NCI-H774 (cell line): Measurements from ENCODE around the gene OFD1.
A peak's percentile ranks its signal among the peaks of the same experiment; 100 is the strongest.

ENCODE experiments used
- DNase-seq: peaks from one replicate; lab custom pipeline; 2025; lab: John Stamatoyannopoulos, UW

OFD1 gene

GRCh38 chrX:13755254-13755653 is 20.7 kb downstream of the OFD1 start:
- no peak for DNase-seq

- DNase-seq = no peak
Observed at GRCh38 chrX:13756381-13756780, 21.8 kb downstream of the OFD1 start.

- DNase-seq = no peak
Observed at GRCh38 chrX:13759152-13759718, 24.7 kb downstream of the OFD1 start.

GRCh38 chrX:13760426-13760825 is 25.9 kb downstream of the OFD1 start:
- DNase-seq = no peak

- DNase-seq = no peak
Observed at GRCh38 chrX:13761606-13762414, 27.3 kb downstream of the OFD1 start.

- DNase-seq = no peak
Observed at GRCh38 chrX:13763489-13763888, 28.9 kb downstream of the OFD1 start.

GRCh38 chrX:13764281-13764680 is 29.7 kb downstream of the OFD1 start:
- DNase-seq = no peak

- DNase-seq = no peak
Observed at GRCh38 chrX:13764765-13765164, 30.2 kb downstream of the OFD1 start.

- no peak for DNase-seq
Observed at GRCh38 chrX:13768939-13769338, 34.4 kb downstream of the OFD1 start.

GRCh38 chrX:13770013-13770535 is 35.5 kb downstream of the OFD1 start:
- peak; percentile 14 for DNase-seq

GRCh38 chrX:13774696-13775095 is 40.1 kb downstream of the OFD1 start:
- DNase-seq = no peak

GRCh38 chrX:13775837-13776236 is 41.3 kb downstream of the OFD1 start:
- no peak for DNase-seq

GRCh38 chrX:13776387-13776786 is 41.8 kb downstream of the OFD1 start:
- DNase-seq = no peak

GRCh38 chrX:13778916-13779315 is 44.4 kb downstream of the OFD1 start:
- DNase-seq = no peak

GRCh38 chrX:13780868-13781427 is 46.4 kb downstream of the OFD1 start:
- DNase-seq = no peak

- DNase-seq = no peak
Observed at GRCh38 chrX:13786048-13786447, 51.5 kb downstream of the OFD1 start.

- DNase-seq = no peak
Observed at GRCh38 chrX:13790206-13791131, 55.9 kb downstream of the OFD1 start.

GRCh38 chrX:13791145-13791544 is 56.6 kb downstream of the OFD1 start:
- no peak for DNase-seq

- DNase-seq = no peak
Observed at GRCh38 chrX:13791559-13791958, 57.0 kb downstream of the OFD1 start.

- no peak for DNase-seq
Observed at GRCh38 chrX:13793897-13794296, 59.3 kb downstream of the OFD1 start.

GRCh38 chrX:13794417-13794816 is 59.9 kb downstream of the OFD1 start:
- no peak for DNase-seq

- DNase-seq = no peak
Observed at GRCh38 chrX:13797512-13797911, 63.0 kb downstream of the OFD1 start.
